Measurements from ENCODE around the gene SLC38A11. TPM values are rescaled to one million over a fixed set of nuclear protein-coding genes. Genes with fewer than 3 reads are reported as not detected.

The SLC38A11 gene
- total and polyA plus RNA-seq, 2 of the 13 experiments (the other 11 are each of a cell fraction or from before 2014, with no cell fraction given), result 14.0 to 14.3 TPM

DNA sequence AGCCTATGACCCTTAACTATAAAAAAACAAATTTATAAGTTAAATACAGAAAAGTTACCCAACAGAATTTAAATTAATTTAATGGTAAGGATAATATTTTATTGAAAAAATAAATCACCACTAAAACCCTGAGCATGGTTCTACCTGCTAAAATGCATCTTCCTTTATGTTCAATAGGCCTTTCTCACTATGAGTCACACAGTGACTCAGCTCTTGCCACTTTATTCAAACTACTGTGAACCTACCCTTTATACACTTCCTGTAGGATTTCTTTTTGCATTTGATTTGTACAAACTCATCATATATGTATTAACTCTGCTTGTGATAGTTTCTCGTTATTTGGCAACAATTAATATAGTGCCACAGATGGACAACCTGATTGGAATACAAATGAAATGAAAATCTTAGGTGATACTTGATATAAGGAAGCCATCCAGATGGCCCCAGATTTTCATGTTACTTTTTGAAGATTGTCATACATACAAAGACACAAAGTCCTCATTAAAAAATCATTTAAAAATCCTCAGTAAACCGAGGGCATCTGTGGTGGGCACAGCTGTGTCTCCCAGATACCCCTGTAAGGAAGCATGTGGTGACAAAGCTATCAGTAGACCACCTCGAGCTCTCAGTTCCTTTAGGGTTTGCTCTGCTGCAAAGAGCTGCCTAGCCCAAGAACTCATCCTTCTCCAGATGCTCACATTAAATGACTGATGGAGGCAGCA, 58.5 kb downstream of the SLC38A11 start (continued):
- TF ChIP-seq, protein P1, sequence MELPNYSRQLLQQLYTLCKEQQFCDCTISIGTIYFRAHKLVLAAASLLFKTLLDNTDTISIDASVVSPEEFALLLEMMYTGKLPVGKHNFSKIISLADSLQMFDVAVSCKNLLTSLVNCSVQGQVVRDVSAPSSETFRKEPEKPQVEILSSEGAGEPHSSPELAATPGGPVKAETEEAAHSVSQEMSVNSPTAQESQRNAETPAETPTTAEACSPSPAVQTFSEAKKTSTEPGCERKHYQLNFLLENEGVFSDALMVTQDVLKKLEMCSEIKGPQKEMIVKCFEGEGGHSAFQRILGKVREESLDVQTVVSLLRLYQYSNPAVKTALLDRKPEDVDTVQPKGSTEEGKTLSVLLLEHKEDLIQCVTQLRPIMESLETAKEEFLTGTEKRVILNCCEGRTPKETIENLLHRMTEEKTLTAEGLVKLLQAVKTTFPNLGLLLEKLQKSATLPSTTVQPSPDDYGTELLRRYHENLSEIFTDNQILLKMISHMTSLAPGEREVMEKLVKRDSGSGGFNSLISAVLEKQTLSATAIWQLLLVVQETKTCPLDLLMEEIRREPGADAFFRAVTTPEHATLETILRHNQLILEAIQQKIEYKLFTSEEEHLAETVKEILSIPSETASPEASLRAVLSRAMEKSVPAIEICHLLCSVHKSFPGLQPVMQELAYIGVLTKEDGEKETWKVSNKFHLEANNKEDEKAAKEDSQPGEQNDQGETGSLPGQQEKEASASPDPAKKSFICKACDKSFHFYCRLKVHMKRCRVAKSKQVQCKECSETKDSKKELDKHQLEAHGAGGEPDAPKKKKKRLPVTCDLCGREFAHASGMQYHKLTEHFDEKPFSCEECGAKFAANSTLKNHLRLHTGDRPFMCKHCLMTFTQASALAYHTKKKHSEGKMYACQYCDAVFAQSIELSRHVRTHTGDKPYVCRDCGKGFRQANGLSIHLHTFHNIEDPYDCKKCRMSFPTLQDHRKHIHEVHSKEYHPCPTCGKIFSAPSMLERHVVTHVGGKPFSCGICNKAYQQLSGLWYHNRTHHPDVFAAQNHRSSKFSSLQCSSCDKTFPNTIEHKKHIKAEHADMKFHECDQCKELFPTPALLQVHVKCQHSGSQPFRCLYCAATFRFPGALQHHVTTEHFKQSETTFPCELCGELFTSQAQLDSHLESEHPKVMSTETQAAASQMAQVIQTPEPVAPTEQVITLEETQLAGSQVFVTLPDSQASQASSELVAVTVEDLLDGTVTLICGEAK (IDR thresholded peaks at IDR 0.05), result no peak
- TF ChIP-seq, protein P1 (CRISPR knock-in tag; IDR thresholded peaks at IDR 0.05), result no peak
- TF ChIP-seq RBAK (CRISPR knock-in tag; IDR thresholded peaks at IDR 0.05) (no peak), MTF1 (CRISPR knock-in tag; IDR thresholded peaks at IDR 0.05) (no peak), NCOA5 (CRISPR knock-in tag; IDR thresholded peaks at IDR 0.05) (no peak), ZBTB25 (CRISPR knock-in tag; IDR thresholded peaks at IDR 0.05) (0 out of 2 replicates have a peak, but pooled peaks have one; percentile 48), CREM (IDR thresholded peaks at IDR 0.05) (0 out of 2 replicates have a peak, but pooled peaks have one; percentile 1), CREM (CRISPR knock-in tag; IDR thresholded peaks at IDR 0.05) (no peak), MAFK (conservative IDR thresholded peaks at IDR 0.05 in 1 of 2, IDR thresholded peaks at IDR 0.05 in 1 of 2; ENCODE audit: low read length in 2 of 2) (peak; percentile 35 to 55; a peak in 2 of 4 replicates), ZNF235 (CRISPR knock-in tag; IDR thresholded peaks at IDR 0.05; ENCODE audit: borderline replicate concordance) (no peak), ZNF562 (CRISPR knock-in tag; IDR thresholded peaks at IDR 0.05; ENCODE audit: borderline replicate concordance) (no peak), HNRNPH1 (optimal IDR thresholded peaks at IDR 0.05; ENCODE audit: low read depth, low read length) (no peak), ELF1 (CRISPR knock-in tag; IDR thresholded peaks at IDR 0.05) (no peak), ZNF432 (CRISPR knock-in tag; IDR thresholded peaks at IDR 0.05; ENCODE audit: borderline replicate concordance) (no peak), TOE1 (CRISPR knock-in tag; IDR thresholded peaks at IDR 0.05) (no peak)
- TF ChIP-seq, protein P2, sequence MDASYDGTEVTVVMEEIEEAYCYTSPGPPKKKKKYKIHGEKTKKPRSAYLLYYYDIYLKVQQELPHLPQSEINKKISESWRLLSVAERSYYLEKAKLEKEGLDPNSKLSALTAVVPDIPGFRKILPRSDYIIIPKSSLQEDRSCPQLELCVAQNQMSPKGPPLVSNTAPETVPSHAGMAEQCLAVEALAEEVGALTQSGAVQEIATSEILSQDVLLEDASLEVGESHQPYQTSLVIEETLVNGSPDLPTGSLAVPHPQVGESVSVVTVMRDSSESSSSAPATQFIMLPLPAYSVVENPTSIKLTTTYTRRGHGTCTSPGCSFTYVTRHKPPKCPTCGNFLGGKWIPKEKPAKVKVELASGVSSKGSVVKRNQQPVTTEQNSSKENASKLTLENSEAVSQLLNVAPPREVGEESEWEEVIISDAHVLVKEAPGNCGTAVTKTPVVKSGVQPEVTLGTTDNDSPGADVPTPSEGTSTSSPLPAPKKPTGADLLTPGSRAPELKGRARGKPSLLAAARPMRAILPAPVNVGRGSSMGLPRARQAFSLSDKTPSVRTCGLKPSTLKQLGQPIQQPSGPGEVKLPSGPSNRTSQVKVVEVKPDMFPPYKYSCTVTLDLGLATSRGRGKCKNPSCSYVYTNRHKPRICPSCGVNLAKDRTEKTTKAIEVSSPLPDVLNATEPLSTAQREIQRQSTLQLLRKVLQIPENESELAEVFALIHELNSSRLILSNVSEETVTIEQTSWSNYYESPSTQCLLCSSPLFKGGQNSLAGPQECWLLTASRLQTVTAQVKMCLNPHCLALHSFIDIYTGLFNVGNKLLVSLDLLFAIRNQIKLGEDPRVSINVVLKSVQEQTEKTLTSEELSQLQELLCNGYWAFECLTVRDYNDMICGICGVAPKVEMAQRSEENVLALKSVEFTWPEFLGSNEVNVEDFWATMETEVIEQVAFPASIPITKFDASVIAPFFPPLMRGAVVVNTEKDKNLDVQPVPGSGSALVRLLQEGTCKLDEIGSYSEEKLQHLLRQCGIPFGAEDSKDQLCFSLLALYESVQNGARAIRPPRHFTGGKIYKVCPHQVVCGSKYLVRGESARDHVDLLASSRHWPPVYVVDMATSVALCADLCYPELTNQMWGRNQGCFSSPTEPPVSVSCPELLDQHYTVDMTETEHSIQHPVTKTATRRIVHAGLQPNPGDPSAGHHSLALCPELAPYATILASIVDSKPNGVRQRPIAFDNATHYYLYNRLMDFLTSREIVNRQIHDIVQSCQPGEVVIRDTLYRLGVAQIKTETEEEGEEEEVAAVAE (CRISPR knock-in tag; IDR thresholded peaks at IDR 0.05; ENCODE audit: borderline replicate concordance), result 0 out of 2 replicates have a peak, but pooled peaks have one; percentile 21

All from HepG2 (cell line).